Measurements from ENCODE around the gene ATXN7L1. TPM values are rescaled to one million over a fixed set of nuclear protein-coding genes. Genes with fewer than 3 reads are reported as not detected.

The ATXN7L1 gene
- total RNA-seq, 1 experiment from 2014 or later, result 38.5 TPM

- H3K4me3 Mint-ChIP-seq, result no peak overlapping the region
- ATAC-seq (no peak), DNase-seq (ENCODE audit: low spot score) (no peak)
- H3K27me3 Mint-ChIP-seq (ENCODE audit: low read depth), result no peaks in the 10 kb centered on the region
- no peak for TF ChIP-seq PRRX2 (CRISPR knock-in tag; IDR thresholded peaks at IDR 0.05)
- peak overlapping the region; percentile 85 for H3K27ac Mint-ChIP-seq
- ChIA-PET CTCF (interaction anchor here (0.8 to 1.3 kb wide), 3 partner anchors 30 to 147 kb away, joined by 4 to 5 read pairs (median 4); no protein-coding TSS in a partner anchor), POLR2A (no interaction called here)
- peaks cover 32% of the 10 kb centered on the region for H3K36me3 Mint-ChIP-seq
- peaks cover 35% of the 10 kb centered on the region for H3K4me1 Mint-ChIP-seq
- peaks cover 15% of the 10 kb centered on the region for H3K9me3 Mint-ChIP-seq
These were observed 30.9 kb upstream of the ATXN7L1 start for GRCh38 chr7:105907129-105907846.

- no peak overlapping the region for H3K4me3 Mint-ChIP-seq
- H3K4me1 Mint-ChIP-seq, result peaks cover 35% of the 10 kb centered on the region
- ChIA-PET CTCF (interaction anchor here (1.0 kb wide), 1 partner anchor 29 kb away, joined by 5 read pairs; no protein-coding TSS in a partner anchor), POLR2A (no interaction called here)
- TF ChIP-seq ZNF512 (CRISPR knock-in tag; IDR thresholded peaks at IDR 0.05; ENCODE audit: borderline replicate concordance) (no peak), IRF2 (CRISPR knock-in tag; IDR thresholded peaks at IDR 0.05; ENCODE audit: borderline replicate concordance, low read depth) (no peak)
- no peak for ATAC-seq
- H3K27ac Mint-ChIP-seq, result peak overlapping the region; percentile 96
- peaks cover 15% of the 10 kb centered on the region for H3K9me3 Mint-ChIP-seq
- H3K27me3 Mint-ChIP-seq (ENCODE audit: low read depth), result no peaks in the 10 kb centered on the region
- peaks cover 26% of the 10 kb centered on the region for H3K36me3 Mint-ChIP-seq
- no peak for DNase-seq (ENCODE audit: low spot score)
These were observed 30.3 kb upstream of the ATXN7L1 start for GRCh38 chr7:105906695-105907094.

- POLR2A ChIA-PET, result interaction anchor here (0.6 to 1.6 kb wide), 2 partner anchors 14 to 36 kb away, joined by 6 read pairs; no protein-coding TSS in a partner anchor
- peaks cover 12% of the 10 kb centered on the region for H3K9me3 Mint-ChIP-seq
- CTCF ChIA-PET, result interaction anchor here (1.2 to 2.0 kb wide), 10 partner anchors 9 to 262 kb away, joined by 3 to 19 read pairs (median 7); partner anchors contain the start of gene ATXN7L1
- ATAC-seq, result peak; percentile 63
- TF ChIP-seq GRHL2 (CRISPR knock-in tag; IDR thresholded peaks at IDR 0.05; ENCODE audit: insufficient replicate concordance, severe bottlenecking) (no peak), USF2 (CRISPR knock-in tag; IDR thresholded peaks at IDR 0.05) (peak; percentile 65), ATF2 (CRISPR knock-in tag; IDR thresholded peaks at IDR 0.05; ENCODE audit: borderline replicate concordance, low read depth) (no peak), PREB (CRISPR knock-in tag; IDR thresholded peaks at IDR 0.05; ENCODE audit: borderline replicate concordance) (no peak), IRF2 (CRISPR knock-in tag; IDR thresholded peaks at IDR 0.05; ENCODE audit: borderline replicate concordance, low read depth) (no peak), ZNF263 (CRISPR knock-in tag; IDR thresholded peaks at IDR 0.05; ENCODE audit: low read depth) (peak; percentile 70; the same call in 1 of the 2 replicates), PRDM15 (CRISPR knock-in tag; IDR thresholded peaks at IDR 0.05) (peak; percentile 94)
- peak overlapping the region; percentile 32; the same call in 1 of the 2 replicates for H3K4me3 Mint-ChIP-seq
- peaks cover 38% of the 10 kb centered on the region for H3K4me1 Mint-ChIP-seq
- no peak for DNase-seq (ENCODE audit: low spot score)
- peak overlapping the region; percentile 96 for H3K27ac Mint-ChIP-seq
- H3K27me3 Mint-ChIP-seq (ENCODE audit: low read depth), result no peaks in the 10 kb centered on the region
- H3K36me3 Mint-ChIP-seq, result peaks cover 21% of the 10 kb centered on the region
These were observed 29.6 kb upstream of the ATXN7L1 start for GRCh38 chr7:105905910-105906568.
